Rectal smooth muscle tissue (tissue), 1 donor: Measurements from ENCODE around the gene OPALIN.

Experiments used
- H3K27ac ChIP-seq: one replicate; pipeline ENCODE4 v1.7.0; 2013; ENCODE audit warnings: low read depth, low read length, inconsistent platforms
- H3K27me3 ChIP-seq: one replicate; pipeline ENCODE4 v1.7.0; 2013; ENCODE audit warnings: low read length; ENCODE audit not compliant: control insufficient read depth, insufficient read depth
- H3K36me3 ChIP-seq: one replicate; pipeline ENCODE4 v1.7.0; 2013; ENCODE audit warnings: low read length; ENCODE audit not compliant: control insufficient read depth, insufficient read depth
- H3K4me1 ChIP-seq: one replicate; pipeline ENCODE4 v1.7.0; 2013; ENCODE audit warnings: low read length; ENCODE audit not compliant: control insufficient read depth, insufficient read depth
- H3K4me3 ChIP-seq: one replicate; pipeline ENCODE4 v1.7.0; 2013; ENCODE audit warnings: low read length
- H3K9ac ChIP-seq: one replicate; pipeline ENCODE4 v1.7.0; 2013; ENCODE audit warnings: low read length

The OPALIN gene

GRCh38 chr10:96387161-96387560 is 28.4 kb upstream of the OPALIN start:
- H3K27me3 ChIP-seq = peaks cover 3% of the 10 kb centered on the region
- no peak overlapping the region for H3K4me3 ChIP-seq
- H3K4me1 ChIP-seq = peaks cover 24% of the 10 kb centered on the region
- H3K36me3 ChIP-seq = no peaks in the 10 kb centered on the region
- no peak overlapping the region for H3K9ac ChIP-seq
- H3K27ac ChIP-seq = no peak overlapping the region

GRCh38 chr10:96384506-96384905 is 25.7 kb upstream of the OPALIN start:
- H3K27me3 ChIP-seq = peaks cover 2% of the 10 kb centered on the region
- H3K36me3 ChIP-seq = no peaks in the 10 kb centered on the region
- no peak overlapping the region for H3K4me3 ChIP-seq
- H3K4me1 ChIP-seq = peaks cover 18% of the 10 kb centered on the region
- H3K27ac ChIP-seq = no peak overlapping the region
- H3K9ac ChIP-seq = no peak overlapping the region

DNA sequence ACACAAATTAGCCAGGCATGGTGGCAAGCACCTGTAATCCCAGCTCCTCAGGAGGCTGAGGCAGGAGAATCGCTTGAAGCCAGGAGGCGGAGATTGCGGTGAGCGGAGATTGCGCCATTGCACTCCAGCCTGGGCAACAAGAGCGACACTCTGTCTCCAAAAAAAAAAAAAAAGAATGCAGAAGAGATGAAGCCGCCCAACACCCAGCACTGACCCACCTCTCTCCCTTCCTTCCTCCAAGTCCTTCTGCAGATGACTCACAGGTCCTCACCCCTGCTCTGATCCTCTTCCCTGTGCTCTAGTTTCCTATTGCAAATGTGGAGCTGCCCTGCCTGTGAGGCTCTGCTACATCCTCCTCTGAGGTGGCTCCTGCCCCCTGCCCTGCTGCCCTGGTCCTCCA is 22.0 kb upstream of the OPALIN start:
- Histone ChIP-seq H3K27ac (no peak overlapping the region), H3K9ac (no peak overlapping the region), H3K36me3 (no peaks in the 10 kb centered on the region), H3K27me3 (no peaks in the 10 kb centered on the region), H3K4me3 (no peak overlapping the region), H3K4me1 (peaks cover 23% of the 10 kb centered on the region)

GRCh38 chr10:96379758-96380157 is 21.0 kb upstream of the OPALIN start:
- Histone ChIP-seq H3K36me3 (no peaks in the 10 kb centered on the region), H3K27me3 (no peaks in the 10 kb centered on the region), H3K4me1 (peaks cover 29% of the 10 kb centered on the region), H3K9ac (no peak overlapping the region), H3K4me3 (no peak overlapping the region), H3K27ac (no peak overlapping the region)

DNA sequence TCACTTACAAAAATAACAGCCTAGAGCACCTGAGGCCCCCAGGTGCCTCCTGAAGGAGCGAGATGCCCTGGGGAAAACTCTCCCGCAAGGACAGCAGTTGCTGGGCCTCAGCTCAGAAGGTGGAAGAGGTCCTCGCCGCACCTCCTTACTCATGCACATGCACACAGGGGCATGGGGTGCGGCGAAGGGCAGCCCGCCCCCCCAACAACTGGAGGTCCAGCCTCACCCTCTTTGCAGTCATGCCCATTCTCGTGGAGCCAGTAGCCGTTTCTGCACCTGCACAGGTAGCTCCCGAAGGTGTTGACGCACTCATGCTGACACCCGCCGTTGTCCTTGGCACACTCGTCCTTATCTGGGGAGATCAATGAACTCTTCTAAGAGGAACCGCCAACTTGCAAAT is 19.9 kb upstream of the OPALIN start:
- no peaks in the 10 kb centered on the region for H3K27me3 ChIP-seq
- no peak overlapping the region for H3K27ac ChIP-seq
- no peak overlapping the region for H3K4me3 ChIP-seq
- H3K36me3 ChIP-seq = no peaks in the 10 kb centered on the region
- H3K9ac ChIP-seq = no peak overlapping the region
- peaks cover 29% of the 10 kb centered on the region for H3K4me1 ChIP-seq

- H3K4me3 ChIP-seq = no peak overlapping the region
- H3K27ac ChIP-seq = peak overlapping the region; percentile 45
Observed at GRCh38 chr10:96377816-96378294, 19.1 kb upstream of the OPALIN start.

GRCh38 chr10:96376483-96376882 is 17.7 kb upstream of the OPALIN start:
- H3K27me3 ChIP-seq = no peaks in the 10 kb centered on the region
- peaks cover 29% of the 10 kb centered on the region for H3K4me1 ChIP-seq
- H3K4me3 ChIP-seq = no peak overlapping the region
- H3K27ac ChIP-seq = no peak overlapping the region
- no peaks in the 10 kb centered on the region for H3K36me3 ChIP-seq
- H3K9ac ChIP-seq = no peak overlapping the region

More at GRCh38 chr10:96377816-96378294, 19.1 kb upstream of the OPALIN start:
- Histone ChIP-seq H3K27me3 (no peaks in the 10 kb centered on the region), H3K36me3 (no peaks in the 10 kb centered on the region), H3K9ac (no peak overlapping the region), H3K4me1 (peaks cover 29% of the 10 kb centered on the region)

DNA sequence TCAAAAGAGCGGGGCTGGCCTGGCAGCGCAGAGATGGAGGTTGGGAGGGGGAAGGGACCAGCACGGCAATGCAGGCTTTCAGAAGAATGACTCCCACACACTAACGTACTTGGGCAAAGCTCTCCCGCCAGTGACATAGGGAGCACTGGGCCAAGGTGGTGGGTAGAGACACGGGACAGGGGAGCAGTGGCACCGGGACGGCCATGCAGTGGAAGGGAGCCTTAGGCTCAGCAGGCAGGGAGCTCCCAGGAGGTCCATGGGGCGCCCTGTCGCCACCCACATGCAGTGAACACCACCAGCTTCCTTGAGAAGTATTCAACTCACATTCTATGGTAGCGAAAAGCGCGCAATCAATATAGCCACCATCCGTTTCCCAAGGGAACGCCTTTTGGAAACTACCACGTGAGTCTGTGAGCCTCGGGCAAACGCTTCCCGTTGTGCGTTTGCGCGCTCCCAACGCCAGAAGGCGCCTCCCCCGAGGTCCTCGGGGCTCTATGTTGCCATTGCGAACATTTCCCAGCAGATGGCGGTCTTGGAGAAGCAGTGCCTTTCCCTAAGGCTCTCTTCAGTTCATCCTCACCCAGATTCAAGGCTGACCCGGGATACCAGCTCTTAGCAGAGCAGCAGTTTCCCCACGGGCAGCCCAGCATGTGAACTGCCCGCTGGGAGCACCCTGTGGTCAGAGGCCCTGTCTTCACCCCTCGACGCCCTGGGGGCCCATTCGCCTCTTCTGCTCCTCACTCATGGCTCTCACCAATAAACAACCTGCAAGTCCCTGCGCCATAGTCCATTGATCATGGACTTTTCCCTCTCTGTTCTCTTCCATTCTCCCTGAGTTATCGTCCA is 16.4 kb upstream of the OPALIN start:
- Histone ChIP-seq H3K4me3 (peak overlapping the region; percentile 74), H3K4me1 (peaks cover 24% of the 10 kb centered on the region), H3K9ac (no peak overlapping the region), H3K27ac (no peak overlapping the region), H3K27me3 (no peaks in the 10 kb centered on the region), H3K36me3 (no peaks in the 10 kb centered on the region)

DNA sequence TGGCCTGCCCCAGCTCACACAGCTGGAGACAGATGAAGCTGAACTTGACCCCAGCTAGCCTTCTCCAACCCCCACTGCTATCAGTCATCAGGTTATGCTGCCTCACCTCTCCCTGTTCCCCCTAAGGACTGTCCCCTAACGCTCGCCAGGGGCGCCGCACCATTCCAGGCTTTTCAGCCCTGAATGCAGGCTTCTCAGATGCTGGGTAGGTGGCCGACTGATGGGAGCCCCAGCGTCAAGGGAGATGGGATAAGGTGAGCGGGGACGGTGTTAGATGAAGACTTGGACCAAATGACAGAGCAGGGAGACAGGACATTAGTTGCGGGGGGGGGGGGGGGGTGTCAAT is 15.8 kb upstream of the OPALIN start:
- Histone ChIP-seq H3K36me3 (no peaks in the 10 kb centered on the region), H3K4me3 (peak overlapping the region; percentile 74), H3K27ac (no peak overlapping the region), H3K9ac (no peak overlapping the region), H3K27me3 (no peaks in the 10 kb centered on the region), H3K4me1 (peaks cover 24% of the 10 kb centered on the region)

- Histone ChIP-seq H3K36me3 (no peaks in the 10 kb centered on the region), H3K4me1 (peaks cover 21% of the 10 kb centered on the region), H3K9ac (no peak overlapping the region), H3K27ac (no peak overlapping the region), H3K4me3 (no peak overlapping the region), H3K27me3 (no peaks in the 10 kb centered on the region)
Observed at GRCh38 chr10:96374004-96374403, 15.2 kb upstream of the OPALIN start.

DNA sequence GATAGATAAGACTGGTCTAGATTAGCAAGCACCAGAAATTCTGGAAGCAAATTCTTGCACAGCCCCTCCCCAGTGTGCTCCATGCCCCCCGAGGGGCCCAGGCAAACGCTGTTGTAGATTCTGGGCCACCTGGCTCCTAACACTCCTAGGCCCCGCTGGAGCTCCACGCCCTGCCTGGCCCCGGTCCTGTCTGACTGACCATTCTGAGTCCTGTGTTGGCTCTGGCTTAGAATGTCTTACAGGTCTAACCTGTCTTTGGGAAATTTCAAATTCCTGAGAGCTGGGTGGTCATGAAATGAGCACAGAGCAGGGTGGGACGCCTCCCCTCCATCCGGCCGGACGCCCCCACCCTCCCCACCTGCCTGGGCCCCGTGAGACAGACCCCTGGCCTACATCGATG is 12.6 kb upstream of the OPALIN start:
- Histone ChIP-seq H3K36me3 (no peaks in the 10 kb centered on the region), H3K27ac (no peak overlapping the region), H3K9ac (no peak overlapping the region), H3K4me1 (peaks cover 7% of the 10 kb centered on the region), H3K4me3 (no peak overlapping the region), H3K27me3 (no peaks in the 10 kb centered on the region)

- no peak overlapping the region for H3K4me3 ChIP-seq
- H3K27ac ChIP-seq = no peak overlapping the region
- H3K36me3 ChIP-seq = no peaks in the 10 kb centered on the region
- peaks cover 6% of the 10 kb centered on the region for H3K4me1 ChIP-seq
- no peak overlapping the region for H3K9ac ChIP-seq
- no peaks in the 10 kb centered on the region for H3K27me3 ChIP-seq
Observed at GRCh38 chr10:96370584-96371157, 11.9 kb upstream of the OPALIN start.
